Epithelial cell of proximal tubule (primary cell): Measurements from ENCODE around the gene DCUN1D2. TPM values are rescaled to one million over a fixed set of nuclear protein-coding genes. Genes with fewer than 3 reads are reported as not detected.
"Not testable (repeated sequence)": the region's sequence is repeated elsewhere in the genome, so short reads cannot be mapped to it uniquely, and the experiment has no call there.

Experiments
- DNase-seq: peaks from one replicate; pipeline ENCODE4 v3.0.0-alpha.2; 2011; ENCODE audit warnings: low read depth
- H3K4me3 ChIP-seq: 2 replicates; pipeline ENCODE4 v1.5.1; 2011; ENCODE audit warnings: low read depth, mild to moderate bottlenecking, low read length
- CTCF ChIP-seq: conservative IDR thresholded peaks from 2 replicates; pipeline ENCODE4 v1.5.1; 2012; ENCODE audit warnings: low read depth, mild to moderate bottlenecking, low read length
- total RNA-seq: library from RNA; depleted of rRNA; stranded (reverse); fragments of >200 nt; gene quantifications from 2 replicates; pipeline ENCODE4 v1.2.3, GENCODE V29; 2015

DCUN1D2 gene
- total RNA-seq, 1 donor from 2014 or later, result 8.7 TPM

DNA sequence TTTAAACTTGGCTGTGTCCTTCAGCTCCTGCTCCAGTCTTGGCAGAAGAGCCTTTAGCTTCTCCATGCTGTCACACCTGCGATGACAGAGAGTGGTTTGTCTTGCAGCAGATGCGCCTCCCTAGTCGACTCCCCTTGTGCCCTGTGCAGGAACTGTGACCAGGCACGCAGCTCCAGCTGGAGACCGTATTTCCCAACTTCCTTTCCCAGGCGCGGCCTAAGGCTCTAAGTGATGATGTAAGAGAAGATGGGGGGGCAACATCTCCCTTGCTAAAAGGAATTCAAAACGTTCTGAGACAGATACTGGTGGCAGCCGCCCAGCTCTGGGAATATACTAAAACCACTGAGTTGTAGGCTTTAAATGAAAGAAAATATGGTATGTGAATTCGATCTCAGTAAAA is 16.3 kb downstream of the DCUN1D2 start:
- TF ChIP-seq CTCF, result no peak
- no peak for DNase-seq
- no peak overlapping the region for H3K4me3 ChIP-seq

- H3K4me3 ChIP-seq, result no peak overlapping the region
- no peak for DNase-seq
- TF ChIP-seq CTCF, result no peak
These were observed 18.0 kb downstream of the DCUN1D2 start for GRCh38 chr13:113472355-113473025.

- H3K4me3 ChIP-seq, result no peak overlapping the region
- no peak for DNase-seq
- TF ChIP-seq CTCF, result no peak
These were observed 18.7 kb downstream of the DCUN1D2 start for GRCh38 chr13:113471844-113472243.

- not testable (repeated sequence) for DNase-seq, H3K4me3 ChIP-seq
These were observed 19.8 kb downstream of the DCUN1D2 start for GRCh38 chr13:113470635-113471163.

DNA sequence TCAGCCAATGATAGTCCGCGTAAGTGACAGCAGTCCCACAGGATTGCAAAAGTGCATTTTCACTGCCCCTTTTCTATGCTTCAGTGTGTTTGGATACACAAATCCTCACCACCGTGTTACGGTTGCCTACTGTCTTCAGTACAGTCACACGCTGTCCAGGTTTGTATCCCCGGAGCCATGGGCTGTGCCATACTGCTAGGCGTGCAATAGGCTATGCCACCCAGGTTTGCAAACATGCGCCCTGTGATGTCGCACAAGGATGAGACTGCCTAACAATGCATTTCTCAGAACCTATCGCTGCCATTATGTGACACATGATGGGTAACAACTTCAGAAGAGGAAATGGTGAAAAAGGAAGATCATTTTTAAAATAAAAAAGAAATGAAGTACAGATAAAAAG is 20.4 kb downstream of the DCUN1D2 start:
- TF ChIP-seq CTCF, result no peak
- no peak for DNase-seq
- H3K4me3 ChIP-seq, result no peak overlapping the region

DNA sequence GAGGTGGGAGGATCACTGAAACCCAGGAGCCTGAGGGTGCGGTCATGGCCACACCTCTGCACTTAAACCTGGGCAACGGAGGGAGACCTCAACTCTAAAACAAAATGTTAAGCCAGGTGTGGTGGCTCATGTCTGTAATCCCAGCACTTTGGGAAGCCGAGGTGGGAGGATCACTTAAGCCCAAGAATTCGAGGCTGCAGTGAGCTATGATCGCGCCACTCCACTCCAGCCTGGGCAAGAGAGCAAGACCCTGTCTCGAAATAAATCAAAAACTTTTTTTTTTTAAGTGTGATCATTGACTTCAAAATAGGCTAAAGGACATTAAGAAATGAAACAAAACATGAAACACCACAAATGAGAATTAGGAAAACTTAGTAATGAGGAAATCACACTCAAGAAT is 20.9 kb downstream of the DCUN1D2 start:
- no peak for DNase-seq
- H3K4me3 ChIP-seq, result no peak overlapping the region
- no peak for TF ChIP-seq CTCF

GRCh38 chr13:113468472-113469201 is 21.9 kb downstream of the DCUN1D2 start:
- no peak for DNase-seq
- no peak overlapping the region for H3K4me3 ChIP-seq
- no peak for TF ChIP-seq CTCF
